ENCODE data around the gene ZNF462.

The ZNF462 gene

DNA sequence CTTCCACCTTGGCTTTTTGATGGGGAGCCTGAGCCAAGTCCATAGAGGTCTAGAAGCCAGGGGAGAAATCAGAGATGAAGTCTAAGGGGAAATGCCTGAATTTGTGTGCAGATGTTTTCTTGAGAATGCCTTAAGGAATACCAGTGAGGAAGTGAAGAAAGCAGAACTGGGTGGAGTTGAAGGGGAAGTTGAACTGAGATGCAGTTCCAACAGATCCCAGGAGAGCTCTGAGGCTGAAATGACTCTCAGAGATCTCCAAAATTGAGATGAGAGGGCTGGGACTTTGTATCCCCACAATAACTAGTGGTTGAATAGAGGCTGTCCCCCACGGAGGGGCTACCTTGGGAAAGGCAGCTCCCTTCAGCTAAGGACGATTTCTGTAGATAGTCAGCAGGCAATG, 197.1 kb downstream of the ZNF462 start:
- H3K27me3 ChIP-seq (ENCODE audit: control insufficient read depth, insufficient read depth, low read length): no peaks in the 10 kb centered on the region
- H3K36me3 ChIP-seq (ENCODE audit: control insufficient read depth, insufficient read depth, low read length): no peaks in the 10 kb centered on the region
- H3K4me3 ChIP-seq (ENCODE audit: low read depth, low read length): no peak overlapping the region
- no peak overlapping the region for H3K27ac ChIP-seq (ENCODE audit: low read depth, low read length)
- H3K4me1 ChIP-seq (ENCODE audit: control insufficient read depth, insufficient read depth, low read length): no peaks in the 10 kb centered on the region
- H3K9ac ChIP-seq (ENCODE audit: low read length): no peak overlapping the region
- no peaks in the 10 kb centered on the region for H3K9me3 ChIP-seq (ENCODE audit: control insufficient read depth, insufficient read depth, low read depth, low read length)

Data from HUES6 (cell line).